ENCODE results near the gene SORCS2.
"Not testable (repeated sequence)": the region's sequence is repeated elsewhere in the genome, so short reads cannot be mapped to it uniquely, and the experiment has no call there.

The SORCS2 gene

DNA sequence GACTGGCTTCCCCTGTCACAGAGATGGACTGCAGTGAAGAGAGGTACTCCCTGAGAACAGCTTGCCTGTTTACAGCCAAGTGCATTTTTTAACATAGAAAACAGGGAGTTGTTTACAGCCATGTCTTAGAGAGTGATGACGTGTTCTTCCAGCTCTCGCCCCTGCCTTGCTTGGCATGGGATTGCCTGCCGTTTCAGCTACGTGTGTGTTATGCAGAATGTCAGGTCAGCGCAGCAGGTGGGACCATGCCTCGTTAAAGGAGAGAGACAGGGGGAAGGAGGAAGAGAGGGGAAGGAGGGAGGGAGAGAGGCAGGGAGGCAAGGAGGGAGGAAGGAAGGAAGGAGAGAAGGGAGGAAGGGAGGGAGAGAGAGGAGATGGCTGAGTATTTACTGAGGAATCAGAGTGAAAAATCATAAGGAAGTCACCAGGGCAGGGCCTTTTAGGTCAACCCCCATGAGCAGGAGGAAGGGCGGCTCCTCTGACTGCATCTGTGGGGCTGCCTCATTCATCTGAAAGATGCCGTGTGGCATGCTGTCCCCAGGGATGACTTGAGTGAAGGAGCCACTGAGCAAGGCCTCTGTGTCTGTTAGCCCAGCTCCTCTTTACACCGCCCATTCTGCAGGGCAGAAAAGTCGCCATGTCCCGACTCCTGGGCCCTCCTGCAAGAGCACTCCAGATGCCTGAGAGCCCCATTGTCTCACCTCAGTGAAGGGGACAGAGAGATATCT lies 382.1 kb downstream of the SORCS2 start:
- Histone ChIP-seq H3K4me3 (no peak overlapping the region), H3K27ac (no peak overlapping the region)
- TF ChIP-seq, protein P1, sequence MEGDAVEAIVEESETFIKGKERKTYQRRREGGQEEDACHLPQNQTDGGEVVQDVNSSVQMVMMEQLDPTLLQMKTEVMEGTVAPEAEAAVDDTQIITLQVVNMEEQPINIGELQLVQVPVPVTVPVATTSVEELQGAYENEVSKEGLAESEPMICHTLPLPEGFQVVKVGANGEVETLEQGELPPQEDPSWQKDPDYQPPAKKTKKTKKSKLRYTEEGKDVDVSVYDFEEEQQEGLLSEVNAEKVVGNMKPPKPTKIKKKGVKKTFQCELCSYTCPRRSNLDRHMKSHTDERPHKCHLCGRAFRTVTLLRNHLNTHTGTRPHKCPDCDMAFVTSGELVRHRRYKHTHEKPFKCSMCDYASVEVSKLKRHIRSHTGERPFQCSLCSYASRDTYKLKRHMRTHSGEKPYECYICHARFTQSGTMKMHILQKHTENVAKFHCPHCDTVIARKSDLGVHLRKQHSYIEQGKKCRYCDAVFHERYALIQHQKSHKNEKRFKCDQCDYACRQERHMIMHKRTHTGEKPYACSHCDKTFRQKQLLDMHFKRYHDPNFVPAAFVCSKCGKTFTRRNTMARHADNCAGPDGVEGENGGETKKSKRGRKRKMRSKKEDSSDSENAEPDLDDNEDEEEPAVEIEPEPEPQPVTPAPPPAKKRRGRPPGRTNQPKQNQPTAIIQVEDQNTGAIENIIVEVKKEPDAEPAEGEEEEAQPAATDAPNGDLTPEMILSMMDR (IDR thresholded peaks at IDR 0.05), result no peak
- DNase-seq (ENCODE audit: low spot score), result no peak

DNA sequence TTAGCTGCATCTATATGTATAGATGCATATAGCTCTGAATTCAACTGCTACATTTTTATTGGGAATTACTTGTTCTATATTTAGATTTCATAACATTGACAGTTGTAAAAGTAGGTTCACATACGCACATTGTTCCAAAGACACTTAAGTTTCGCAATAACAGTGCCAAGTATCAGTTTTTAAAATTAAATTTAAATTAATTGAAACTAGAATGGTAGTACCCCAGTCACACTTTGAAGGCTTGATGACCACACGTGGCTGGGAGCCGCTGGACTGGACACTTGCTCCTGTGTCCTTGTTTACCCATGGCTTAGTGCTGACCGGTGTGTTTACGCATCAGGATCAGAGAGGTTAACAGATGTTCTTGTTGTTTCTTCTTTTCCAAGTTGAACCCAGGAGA lies 383.1 kb downstream of the SORCS2 start:
- no peak overlapping the region for H3K27ac ChIP-seq

DNA sequence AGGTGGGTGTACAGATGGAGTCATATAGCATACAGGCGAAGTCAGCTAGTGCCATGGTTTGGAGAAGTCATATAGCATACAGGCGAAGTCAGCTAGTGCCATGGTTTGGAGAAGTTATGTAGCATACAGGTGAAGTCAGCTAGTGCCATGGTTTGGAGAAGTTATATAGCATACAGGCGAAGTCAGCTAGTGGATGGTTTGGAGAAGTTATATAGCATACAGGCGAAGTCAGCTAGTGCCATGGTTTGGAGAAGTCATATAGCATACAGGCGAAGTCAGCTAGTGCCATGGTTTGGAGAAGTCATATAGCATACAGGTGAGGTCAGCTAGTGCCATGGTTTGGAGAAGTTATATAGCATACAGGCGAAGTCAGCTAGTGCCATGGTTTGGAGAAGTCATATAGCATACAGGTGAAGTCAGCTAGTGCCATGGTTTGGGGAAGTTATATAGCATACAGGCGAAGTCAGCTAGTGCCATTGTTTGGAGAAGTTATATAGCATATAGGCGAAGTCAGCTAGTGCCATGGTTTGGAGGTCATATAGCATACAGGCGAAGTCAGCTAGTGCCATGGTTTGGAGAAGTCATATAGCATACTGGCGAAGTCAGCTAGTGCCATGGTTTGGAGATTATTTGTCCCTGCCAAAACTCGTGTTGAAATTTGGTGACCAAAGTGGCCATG lies 385.2 kb downstream of the SORCS2 start:
- H3K4me3 ChIP-seq; H3K27ac ChIP-seq; DNase-seq (ENCODE audit: low spot score): not testable (repeated sequence)

More for the DNA sequence above, 383.1 kb downstream of the SORCS2 start:
- DNase-seq (ENCODE audit: low spot score), result no peak
- TF ChIP-seq, protein P1 (IDR thresholded peaks at IDR 0.05), result no peak
- no peak overlapping the region for H3K4me3 ChIP-seq

DNA sequence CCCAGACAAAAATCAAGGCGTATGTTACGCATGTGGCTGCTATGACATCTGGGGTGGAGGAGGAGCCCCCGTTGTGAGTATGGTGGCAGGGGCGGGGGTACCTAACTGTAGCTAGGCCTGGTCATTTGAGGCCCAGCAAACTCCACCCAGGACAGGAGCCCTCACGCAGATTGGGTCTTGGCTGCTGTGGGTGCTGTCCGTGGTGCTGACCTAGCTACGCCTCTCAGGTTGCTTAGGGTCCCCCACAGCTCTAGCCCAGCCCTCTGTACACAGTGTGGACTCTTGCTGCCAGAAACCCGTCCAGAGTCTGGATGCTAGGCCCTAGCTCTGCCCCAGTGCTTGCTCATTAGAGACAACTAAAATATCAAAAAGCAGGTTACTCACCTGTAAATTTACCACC lies 389.1 kb downstream of the SORCS2 start:
- TF ChIP-seq, protein P1 (IDR thresholded peaks at IDR 0.05), result no peak
- no peak overlapping the region for H3K4me3 ChIP-seq
- no peak for DNase-seq (ENCODE audit: low spot score)
- no peak overlapping the region for H3K27ac ChIP-seq

DNA sequence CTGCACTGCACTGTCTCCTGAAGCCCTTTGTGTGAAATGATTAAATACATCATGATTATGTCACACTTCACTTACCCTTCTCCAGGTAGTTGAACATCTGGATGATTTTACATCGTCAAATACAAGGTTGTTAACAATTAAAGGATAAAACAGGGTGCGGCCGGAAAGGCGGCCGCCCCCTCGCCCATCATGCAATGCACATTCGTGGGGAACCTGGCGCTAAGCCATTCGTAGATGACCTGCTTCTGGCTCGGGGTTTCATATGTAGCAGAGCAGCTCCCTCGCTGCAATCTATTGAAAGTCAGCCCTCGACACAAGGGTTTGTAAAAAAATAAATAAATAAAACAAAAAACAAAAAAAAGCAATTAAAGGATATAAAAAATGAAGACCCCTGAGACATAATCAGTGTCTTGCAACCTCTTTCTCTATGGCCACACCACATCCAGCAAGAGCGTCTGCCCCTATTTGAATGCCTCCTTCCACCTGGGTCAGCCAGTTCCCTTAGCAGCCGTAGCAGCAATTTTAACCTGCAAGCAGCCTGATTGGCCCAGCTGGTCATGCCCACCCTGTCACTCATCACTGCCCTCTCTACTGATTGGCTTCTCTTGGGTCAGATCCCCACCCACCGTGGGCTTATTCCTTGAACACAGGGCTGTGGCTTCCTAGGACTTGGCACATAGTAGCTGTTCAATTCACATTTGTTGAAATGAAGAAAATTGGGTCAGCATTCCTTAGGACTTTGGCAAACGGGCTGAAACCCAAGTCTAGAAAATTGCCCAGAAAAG lies 390.2 kb downstream of the SORCS2 start:
- DNase-seq (ENCODE audit: low spot score), result no peak
- Histone ChIP-seq H3K27ac (no peak overlapping the region), H3K4me3 (no peak overlapping the region)
- TF ChIP-seq, protein P1 (IDR thresholded peaks at IDR 0.05), result no peak

DNA sequence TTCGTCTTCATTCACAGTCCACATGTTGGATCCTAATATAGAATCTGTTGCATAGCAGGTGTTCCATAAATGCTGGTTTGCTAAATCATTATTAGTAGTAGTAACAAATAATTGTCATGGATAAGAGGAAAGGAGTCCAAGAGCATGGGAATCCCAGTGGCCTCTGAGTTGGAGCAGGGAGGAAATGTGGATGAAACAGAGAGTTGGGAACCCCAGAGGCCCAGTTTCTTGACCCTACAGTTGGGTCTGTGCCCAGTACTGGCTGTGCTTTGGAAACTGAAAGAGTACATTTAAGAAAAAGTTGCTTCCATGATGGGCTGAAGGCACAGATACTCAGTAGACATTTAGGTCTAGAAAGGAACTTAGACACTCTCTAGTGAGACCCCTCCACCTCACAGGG lies 391.8 kb downstream of the SORCS2 start:
- TF ChIP-seq, protein P1 (IDR thresholded peaks at IDR 0.05), result no peak
- Histone ChIP-seq H3K27ac (no peak overlapping the region), H3K4me3 (no peak overlapping the region)
- no peak for DNase-seq (ENCODE audit: low spot score)

DNA sequence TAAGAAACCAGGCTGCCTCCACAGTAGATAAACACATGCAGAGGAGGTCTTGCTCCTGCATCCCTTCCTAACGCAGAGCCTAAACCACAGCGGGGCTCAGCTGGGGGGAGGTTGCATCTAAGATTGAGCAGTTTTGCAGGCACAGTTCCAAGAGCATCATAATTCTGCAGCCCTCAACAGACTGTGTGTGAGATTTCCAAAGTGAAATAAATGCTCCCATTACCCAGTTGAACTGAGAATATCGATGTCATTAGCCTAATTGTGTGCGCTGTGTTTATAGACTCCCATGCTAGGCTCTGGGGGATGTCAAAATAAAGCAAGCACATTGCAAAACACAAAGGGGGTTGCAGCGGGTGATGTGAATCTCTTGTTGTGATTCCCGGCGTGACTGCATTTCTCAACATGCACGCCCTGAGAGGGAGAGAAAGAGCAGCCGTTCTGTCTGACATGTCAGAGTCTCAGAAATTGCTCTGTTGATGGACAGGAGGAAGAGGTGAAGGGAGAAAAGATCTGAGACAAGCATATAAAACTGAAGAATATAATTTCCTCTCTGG lies 392.3 kb downstream of the SORCS2 start:
- no peak overlapping the region for H3K27ac ChIP-seq
- no peak for DNase-seq (ENCODE audit: low spot score)
- TF ChIP-seq, protein P1 (IDR thresholded peaks at IDR 0.05), result no peak

More for the DNA sequence above, 392.3 kb downstream of the SORCS2 start:
- no peak overlapping the region for H3K4me3 ChIP-seq
